Colonic mucosa (tissue), 4 donors: ENCODE measurements around the gene UBAP1L. TPM values are rescaled to one million over a fixed set of nuclear protein-coding genes. Genes with fewer than 3 reads are reported as not detected.
"Not testable (repeated sequence)": the region's sequence is repeated elsewhere in the genome, so short reads cannot be mapped to it uniquely, and the experiment has no call there.

Experiments used
- DNase-seq: peaks from one replicate; pipeline ENCODE4 v3.0.0-alpha.2; 2020
- H3K27ac ChIP-seq: fragments of 200-600 bp; one replicate; pipeline ENCODE4 v1.8.0; 2021
- H3K27me3 ChIP-seq: fragments of 200-600 bp; one replicate; pipeline ENCODE4 v1.8.0; 2021
- H3K36me3 ChIP-seq: fragments of 200-600 bp; one replicate; pipeline ENCODE4 v1.8.0; 2021
- H3K4me1 ChIP-seq: fragments of 200-600 bp; one replicate; pipeline ENCODE4 v1.8.0; 2021; ENCODE audit warnings: mild to moderate bottlenecking
- H3K4me3 ChIP-seq: fragments of 200-600 bp; one replicate; pipeline ENCODE4 v1.8.0; 2021
- H3K9ac ChIP-seq, 2 donors: one replicate each; pipeline ENCODE4 v1.7.0; 2013; ENCODE audit warnings: control low read depth in 2 of 2, low read depth in 2 of 2, low read length in 2 of 2
- H3K9me3 ChIP-seq: fragments of 200-600 bp; one replicate; pipeline ENCODE4 v1.8.0; 2021
- CTCF ChIP-seq: fragments of 200-600 bp; IDR thresholded peaks from one replicate; pipeline ENCODE4 v1.8.0; 2022; ENCODE audit warnings: antibody characterized with exemption, mild to moderate bottlenecking
- intact Hi-C: fragments of 100-400 bp; cut with DNase I; formaldehyde crosslinking; loops from one replicate; pipeline ENCODE4 v1.14.1; 2022
- total RNA-seq, 2 donors: library from RNA; stranded (reverse); fragmentation: NEBNext Ultra II Directional in 1 of 2; extraction: Animal tissue kit (Norgen Biotek cat#: 25700) in 1 of 2; gene quantifications; one replicate each; pipeline ENCODE4 v1.2.1, GENCODE V29; 2021
- donor health status: healthy.
- donor health status: DM: no; HTN: no; CAD: no.
- donor health status: DM: no; HTN: no; CAD: no.

UBAP1L gene
- total RNA-seq, 2 donors from 2014 or later = 1.2 to 3.7 TPM

- no peak overlapping the region for H3K27ac ChIP-seq
- H3K36me3 ChIP-seq = no peaks in the 10 kb centered on the region
- H3K27me3 ChIP-seq = no peaks in the 10 kb centered on the region
- no peaks in the 10 kb centered on the region for H3K4me1 ChIP-seq
- intact Hi-C loops = no loop called here
- no peak for DNase-seq
- TF ChIP-seq CTCF = no peak
- H3K9me3 ChIP-seq = no peaks in the 10 kb centered on the region
- H3K4me3 ChIP-seq = no peak overlapping the region
- H3K9ac ChIP-seq = no peak overlapping the region
Measured at GRCh38 chr15:65105038-65105437, 10.0 kb downstream of the UBAP1L start.

GRCh38 chr15:65102912-65103311, 12.1 kb downstream of the UBAP1L start:
- Histone ChIP-seq H3K9ac (no peak overlapping the region), H3K4me3 (no peak overlapping the region), H3K4me1 (no peaks in the 10 kb centered on the region), H3K27ac (no peak overlapping the region), H3K9me3 (no peaks in the 10 kb centered on the region), H3K36me3 (no peaks in the 10 kb centered on the region), H3K27me3 (no peaks in the 10 kb centered on the region)
- TF ChIP-seq CTCF = no peak
- no peak for DNase-seq
- intact Hi-C loops = loop anchor here (5.0 kb wide), 1 partner anchor 71 kb away; no protein-coding TSS in a partner anchor

GRCh38 chr15:65101891-65102708, 12.9 kb downstream of the UBAP1L start:
- no peaks in the 10 kb centered on the region for H3K4me1 ChIP-seq
- H3K36me3 ChIP-seq = no peaks in the 10 kb centered on the region
- H3K27ac ChIP-seq = no peak overlapping the region
- no peak overlapping the region for H3K4me3 ChIP-seq
- H3K9ac ChIP-seq = no peak overlapping the region
- H3K27me3 ChIP-seq = no peaks in the 10 kb centered on the region
- TF ChIP-seq CTCF = peak; percentile 8
- intact Hi-C loops = loop anchor here (2.0 to 5.0 kb wide), 2 partner anchors 47 to 70 kb away; no protein-coding TSS in a partner anchor
- no peaks in the 10 kb centered on the region for H3K9me3 ChIP-seq
- no peak for DNase-seq

- peak; percentile 71 for TF ChIP-seq CTCF
- no peaks in the 10 kb centered on the region for H3K9me3 ChIP-seq
- peak; percentile 86 for DNase-seq
- H3K27ac ChIP-seq = no peak overlapping the region
- no peaks in the 10 kb centered on the region for H3K36me3 ChIP-seq
- H3K4me1 ChIP-seq = no peaks in the 10 kb centered on the region
- no peak overlapping the region for H3K9ac ChIP-seq
- intact Hi-C loops = loop anchor here (2.0 to 5.0 kb wide), 2 partner anchors 47 to 69 kb away; no protein-coding TSS in a partner anchor
- H3K27me3 ChIP-seq = no peaks in the 10 kb centered on the region
- no peak overlapping the region for H3K4me3 ChIP-seq
Measured at GRCh38 chr15:65101411-65101890, 13.5 kb downstream of the UBAP1L start.

- Histone ChIP-seq H3K27ac (no peak overlapping the region), H3K36me3 (no peaks in the 10 kb centered on the region), H3K4me3 (no peak overlapping the region), H3K9ac (no peak overlapping the region), H3K27me3 (no peaks in the 10 kb centered on the region), H3K9me3 (no peaks in the 10 kb centered on the region), H3K4me1 (no peaks in the 10 kb centered on the region)
- intact Hi-C loops = loop anchor here (2.0 to 5.0 kb wide), 2 partner anchors 46 to 68 kb away; no protein-coding TSS in a partner anchor
- TF ChIP-seq CTCF = no peak
- DNase-seq = peak; percentile 77
Measured at GRCh38 chr15:65100442-65100841, 14.6 kb downstream of the UBAP1L start.

- intact Hi-C loops = loop anchor here (2.0 to 5.0 kb wide), 2 partner anchors 45 to 68 kb away; no protein-coding TSS in a partner anchor
- not testable (repeated sequence) for H3K9ac ChIP-seq, H3K27ac ChIP-seq, H3K4me3 ChIP-seq, H3K9me3 ChIP-seq, H3K27me3 ChIP-seq, H3K36me3 ChIP-seq, DNase-seq, H3K4me1 ChIP-seq
Measured at GRCh38 chr15:65099801-65100200, 15.2 kb downstream of the UBAP1L start.
